Naive thymus-derived CD4-positive, alpha-beta T cell (primary cell): ENCODE results near the gene GLT1D1. TPM values are rescaled to one million over a fixed set of nuclear protein-coding genes. Genes with fewer than 3 reads are reported as not detected.

Source experiments
- ATAC-seq: fragments of 150-1000 bp; cut with Tn5 transposase; 2 replicates; pipeline ENCODE4 v1.10.0; 2021; ENCODE audit warnings: mild to moderate bottlenecking, moderate library complexity
- CTCF ChIA-PET: fragments of 350-600 bp; sonication (Branson Sonifier 250); formaldehyde crosslinking; loops from one replicate; lab custom pipeline; 2021; ENCODE audit warnings: antibody characterized with exemption; lab: Charles Lee
- POLR2A ChIA-PET: fragments of 350-600 bp; sonication (Branson Sonifier 250); formaldehyde crosslinking; loops from one replicate; lab custom pipeline; 2021; ENCODE audit warnings: antibody characterized with exemption, inconsistent platforms; lab: Charles Lee
- DNase-seq, 9 donors: peaks; one replicate each; pipeline versions ENCODE4 v3.0.0 to v3.0.0-alpha.2; 2020 to 2022; ENCODE audit warnings: mixed read lengths in 1 of 9
- H3K27ac ChIP-seq: one replicate; pipeline ENCODE4 v1.7.0; 2013; ENCODE audit warnings: mild to moderate bottlenecking, low read depth, low read length, moderate library complexity
- H3K27me3 ChIP-seq, 2 donors: one replicate each; pipeline ENCODE4 v1.7.0; 2013; ENCODE audit warnings: low read length in 2 of 2, mild to moderate bottlenecking in 2 of 2, moderate library complexity in 2 of 2; ENCODE audit not compliant: control insufficient read depth in 2 of 2, insufficient read depth in 2 of 2
- H3K36me3 ChIP-seq, 3 experiments: 1 replicate in 2 of 3; 2 replicates in 1 of 3; pipeline ENCODE4 v1.7.0; 2013; ENCODE audit warnings: low read length in 3 of 3, mild to moderate bottlenecking in 3 of 3, moderate library complexity in 1 of 3; ENCODE audit not compliant: insufficient read depth in 3 of 3, control insufficient read depth in 2 of 3
- H3K4me1 ChIP-seq, 2 donors: one replicate each; pipeline ENCODE4 v1.7.0; 2013; ENCODE audit warnings: low read length in 2 of 2, mild to moderate bottlenecking in 2 of 2, moderate library complexity in 1 of 2; ENCODE audit not compliant: control insufficient read depth in 2 of 2, insufficient read depth in 2 of 2
- H3K4me3 ChIP-seq: 2 replicates; pipeline ENCODE4 v1.7.0; 2013; ENCODE audit warnings: mild to moderate bottlenecking, low read length
- H3K9me3 ChIP-seq, 3 experiments: 1 replicate in 2 of 3; 2 replicates in 1 of 3; pipeline ENCODE4 v1.7.0; 2013; ENCODE audit warnings: low read length in 3 of 3; ENCODE audit not compliant: control insufficient read depth in 2 of 3
- H3K27ac Mint-ChIP-seq, 9 donors: one replicate each; pipeline ENCODE4 v1.8.0; 2020 to 2022; ENCODE audit warnings: mixed read lengths in 9 of 9, mild to moderate bottlenecking in 8 of 9, moderate library complexity in 5 of 9, inconsistent platforms in 2 of 9
- H3K27me3 Mint-ChIP-seq, 5 donors: one replicate each; pipeline ENCODE4 v1.8.0; 2021 to 2022; ENCODE audit warnings: mixed read lengths in 5 of 5, mild to moderate bottlenecking in 1 of 5
- H3K36me3 Mint-ChIP-seq, 5 donors: one replicate each; pipeline ENCODE4 v1.8.0; 2020 to 2022; ENCODE audit warnings: mixed read lengths in 5 of 5, mild to moderate bottlenecking in 3 of 5, inconsistent platforms in 1 of 5
- H3K4me1 Mint-ChIP-seq, 7 donors: one replicate each; pipeline ENCODE4 v1.8.0; 2020 to 2022; ENCODE audit warnings: mixed read lengths in 7 of 7, mild to moderate bottlenecking in 3 of 7, inconsistent platforms in 1 of 7
- H3K4me3 Mint-ChIP-seq, 10 donors: one replicate each; pipeline ENCODE4 v1.8.0; 2020 to 2022; ENCODE audit warnings: mild to moderate bottlenecking in 10 of 10, mixed read lengths in 10 of 10, moderate library complexity in 6 of 10, inconsistent platforms in 2 of 10
- H3K9me3 Mint-ChIP-seq, 11 donors: one replicate each; pipeline ENCODE4 v1.8.0; 2020 to 2022; ENCODE audit warnings: mixed read lengths in 11 of 11, mild to moderate bottlenecking in 4 of 11, inconsistent platforms in 1 of 11, moderate library complexity in 1 of 11
- intact Hi-C, 2 donors: fragments of 100-400 bp; cut with micrococcal nuclease; formaldehyde crosslinking; loops; one replicate each; pipeline ENCODE4 v1.15.1; 2023
- polyA plus RNA-seq, 2 donors: library from polyadenylated mRNA; unstranded; fragments of 300-500 nt; fragmentation: Illumina TruSeq; gene quantifications; one replicate each; pipeline ENCODE4 v1.2.3, GENCODE V29; 2021
- total RNA-seq, 6 experiments: library from RNA in 5 of 6; stranded (reverse) in 5 of 6; gene quantifications; 1 replicate in 5 of 6; 2 replicates in 1 of 6; pipeline ENCODE4 v1.2.3 and lab custom pipeline; 2021 to 2026

The GLT1D1 gene
- total and polyA plus RNA-seq, 7 experiments from 2014 or later, result 0.11 to 16.9 (median 1.1) TPM; not detected in 3

DNA sequence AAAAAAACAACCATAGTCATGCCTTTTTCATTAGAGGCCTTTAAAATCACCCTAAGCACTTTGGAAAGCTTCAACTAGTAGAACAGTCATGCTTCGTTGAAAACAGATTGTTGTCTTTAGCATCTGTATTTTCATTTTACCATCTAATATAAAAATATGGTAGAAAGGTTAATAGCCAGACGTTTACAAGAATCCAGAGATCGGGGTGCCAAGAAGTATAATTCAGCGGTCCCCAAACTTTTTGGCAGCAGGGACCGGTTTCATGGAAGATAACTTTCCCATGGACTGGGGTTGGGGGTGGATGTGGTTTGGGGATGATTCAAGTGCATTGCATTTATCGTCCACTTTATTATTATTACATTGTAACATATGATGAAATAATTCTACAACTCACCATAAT is 138.4 kb downstream of the GLT1D1 start:
- H3K9me3 Mint-ChIP-seq, result peaks cover 0 to 28% (median 3%) of the 10 kb centered on the region in 11 donors
- no peak overlapping the region for H3K27ac Mint-ChIP-seq

GRCh38 chr12:128992116-128992515 is 138.8 kb downstream of the GLT1D1 start:
- Mint-ChIP-seq H3K9me3 (peaks cover 0 to 28% (median 5%) of the 10 kb centered on the region in 11 donors), H3K27ac (no peak overlapping the region), H3K4me3 (no peak overlapping the region), H3K4me1 (no peaks in the 10 kb centered on the region), H3K36me3 (peaks cover 0 to 7% (median 0%) of the 10 kb centered on the region in 5 donors), H3K27me3 (peaks cover 0 to 18% (median 0%) of the 10 kb centered on the region in 5 donors)
- intact Hi-C loops, result no loop called here
- Histone ChIP-seq H3K9me3 (no peaks in the 10 kb centered on the region), H3K4me1 (no peaks in the 10 kb centered on the region), H3K4me3 (no peak overlapping the region), H3K36me3 (no peaks in the 10 kb centered on the region), H3K27ac (no peak overlapping the region), H3K27me3 (no peaks in the 10 kb centered on the region)
- ChIA-PET CTCF (no interaction called here), POLR2A (no interaction called here)
- ATAC-seq, result no peak
- DNase-seq, result no peak

More for the DNA sequence above, 138.4 kb downstream of the GLT1D1 start:
- Histone ChIP-seq H3K27ac (no peak overlapping the region), H3K27me3 (no peaks in the 10 kb centered on the region), H3K36me3 (no peaks in the 10 kb centered on the region), H3K4me1 (no peaks in the 10 kb centered on the region), H3K9me3 (no peaks in the 10 kb centered on the region), H3K4me3 (no peak overlapping the region)
- DNase-seq (no peak), ATAC-seq (no peak)
- H3K36me3 Mint-ChIP-seq, result peaks cover 0 to 7% (median 0%) of the 10 kb centered on the region in 5 donors
- intact Hi-C loops, result no loop called here
- CTCF ChIA-PET, result no interaction called here
- peaks cover 0 to 15% (median 0%) of the 10 kb centered on the region in 5 donors for H3K27me3 Mint-ChIP-seq
- POLR2A ChIA-PET, result no interaction called here
- no peak overlapping the region for H3K4me3 Mint-ChIP-seq
- no peaks in the 10 kb centered on the region for H3K4me1 Mint-ChIP-seq

DNA sequence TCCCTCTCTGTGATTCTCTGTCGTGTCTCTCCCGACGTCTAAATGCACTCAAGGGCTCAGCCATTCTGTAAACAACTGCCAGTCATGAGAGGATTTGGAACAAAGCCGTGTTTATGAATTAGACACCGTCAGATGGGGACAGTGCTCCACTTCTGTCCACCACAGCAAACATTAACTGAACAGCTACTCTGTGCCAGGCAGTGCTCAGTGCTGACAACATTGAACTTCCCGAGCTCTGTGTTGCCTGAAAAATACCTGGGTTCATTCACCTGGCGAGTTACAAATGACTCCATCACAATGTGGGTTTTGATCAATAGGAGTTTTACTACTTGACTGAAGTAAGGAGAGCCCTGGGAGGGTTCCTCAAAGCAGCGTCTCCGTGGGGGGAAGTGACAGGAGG is 139.3 kb downstream of the GLT1D1 start:
- no peaks in the 10 kb centered on the region for H3K9me3 ChIP-seq
- POLR2A ChIA-PET, result no interaction called here
- no peak overlapping the region for H3K27ac ChIP-seq
- H3K4me3 Mint-ChIP-seq, result no peak overlapping the region
- H3K36me3 Mint-ChIP-seq, result peaks cover 0 to 7% (median 0%) of the 10 kb centered on the region in 5 donors
- H3K27me3 ChIP-seq, result no peaks in the 10 kb centered on the region
- no peaks in the 10 kb centered on the region for H3K36me3 ChIP-seq
- intact Hi-C loops, result no loop called here
- CTCF ChIA-PET, result no interaction called here
- DNase-seq (no peak), ATAC-seq (no peak)
- peaks cover 0 to 28% (median 6%) of the 10 kb centered on the region in 11 donors for H3K9me3 Mint-ChIP-seq
- peaks cover 0 to 18% (median 0%) of the 10 kb centered on the region in 5 donors for H3K27me3 Mint-ChIP-seq
- H3K4me3 ChIP-seq, result no peak overlapping the region
- H3K27ac Mint-ChIP-seq, result no peak overlapping the region
- no peaks in the 10 kb centered on the region for H3K4me1 Mint-ChIP-seq
- no peaks in the 10 kb centered on the region for H3K4me1 ChIP-seq

- Mint-ChIP-seq H3K27ac (no peak overlapping the region), H3K9me3 (peaks cover 0 to 19% (median 8%) of the 10 kb centered on the region in 11 donors), H3K4me3 (no peak overlapping the region), H3K36me3 (peaks cover 0 to 7% (median 0%) of the 10 kb centered on the region in 5 donors), H3K4me1 (no peaks in the 10 kb centered on the region), H3K27me3 (peaks cover 0 to 18% (median 0%) of the 10 kb centered on the region in 5 donors)
- H3K9me3 ChIP-seq, result no peaks in the 10 kb centered on the region
- no peaks in the 10 kb centered on the region for H3K36me3 ChIP-seq
- intact Hi-C loops, result no loop called here
- ChIA-PET CTCF (no interaction called here), POLR2A (no interaction called here)
- H3K4me1 ChIP-seq, result no peaks in the 10 kb centered on the region
- H3K27me3 ChIP-seq, result no peaks in the 10 kb centered on the region
- ATAC-seq (no peak), DNase-seq (no peak)
- H3K27ac ChIP-seq, result no peak overlapping the region
- no peak overlapping the region for H3K4me3 ChIP-seq
Measured at GRCh38 chr12:128994856-128995255, 141.6 kb downstream of the GLT1D1 start.

GRCh38 chr12:128995619-128996018 is 142.3 kb downstream of the GLT1D1 start:
- H3K27ac Mint-ChIP-seq, result no peak overlapping the region
- no peaks in the 10 kb centered on the region for H3K4me1 ChIP-seq
- no peaks in the 10 kb centered on the region for H3K36me3 ChIP-seq
- H3K27me3 Mint-ChIP-seq, result peaks cover 0 to 18% (median 0%) of the 10 kb centered on the region in 5 donors
- no peaks in the 10 kb centered on the region for H3K9me3 ChIP-seq
- no peaks in the 10 kb centered on the region for H3K27me3 ChIP-seq
- H3K4me1 Mint-ChIP-seq, result no peaks in the 10 kb centered on the region
- ATAC-seq (no peak), DNase-seq (no peak)
- POLR2A ChIA-PET, result no interaction called here
- peaks cover 0 to 4% (median 0%) of the 10 kb centered on the region in 5 donors for H3K36me3 Mint-ChIP-seq
- peaks cover 0 to 19% (median 8%) of the 10 kb centered on the region in 11 donors for H3K9me3 Mint-ChIP-seq
- intact Hi-C loops, result no loop called here
- CTCF ChIA-PET, result no interaction called here
- H3K4me3 ChIP-seq, result no peak overlapping the region
- H3K4me3 Mint-ChIP-seq, result no peak overlapping the region
- H3K27ac ChIP-seq, result no peak overlapping the region

DNA sequence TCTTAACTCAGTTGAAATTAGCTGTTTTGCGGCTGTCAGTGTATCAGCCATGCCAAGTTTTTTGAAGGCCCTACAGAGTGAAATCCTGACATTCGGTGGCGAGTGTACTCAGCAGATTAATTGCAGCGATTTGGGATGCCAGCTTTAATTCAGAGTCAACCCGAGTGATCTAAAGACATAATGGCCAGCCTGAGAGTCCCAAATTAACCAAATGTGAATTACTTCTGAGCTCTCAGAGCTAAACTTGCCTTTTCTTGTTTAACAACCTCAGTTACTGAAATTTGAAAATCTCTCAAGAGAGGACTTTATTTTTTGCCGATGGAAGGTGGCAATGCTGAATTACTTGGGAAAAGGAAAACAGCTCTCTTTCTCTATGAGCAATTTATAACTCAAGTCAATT is 148.5 kb downstream of the GLT1D1 start:
- peaks cover 0 to 2% (median 0%) of the 10 kb centered on the region in 7 donors for H3K4me1 Mint-ChIP-seq
- Histone ChIP-seq H3K27ac (no peak overlapping the region), H3K9me3 (no peaks in the 10 kb centered on the region), H3K36me3 (no peaks in the 10 kb centered on the region), H3K27me3 (no peaks in the 10 kb centered on the region), H3K4me1 (no peaks in the 10 kb centered on the region), H3K4me3 (no peak overlapping the region)
- ATAC-seq (no peak), DNase-seq (no peak)
- no peak overlapping the region for H3K4me3 Mint-ChIP-seq
- H3K36me3 Mint-ChIP-seq, result no peaks in the 10 kb centered on the region
- H3K27ac Mint-ChIP-seq, result no peak overlapping the region
- H3K27me3 Mint-ChIP-seq, result peaks cover 0 to 12% (median 3%) of the 10 kb centered on the region in 5 donors
- intact Hi-C loops, result no loop called here
- ChIA-PET CTCF (no interaction called here), POLR2A (no interaction called here)
- H3K9me3 Mint-ChIP-seq, result peaks cover 0 to 21% (median 7%) of the 10 kb centered on the region in 11 donors

DNA sequence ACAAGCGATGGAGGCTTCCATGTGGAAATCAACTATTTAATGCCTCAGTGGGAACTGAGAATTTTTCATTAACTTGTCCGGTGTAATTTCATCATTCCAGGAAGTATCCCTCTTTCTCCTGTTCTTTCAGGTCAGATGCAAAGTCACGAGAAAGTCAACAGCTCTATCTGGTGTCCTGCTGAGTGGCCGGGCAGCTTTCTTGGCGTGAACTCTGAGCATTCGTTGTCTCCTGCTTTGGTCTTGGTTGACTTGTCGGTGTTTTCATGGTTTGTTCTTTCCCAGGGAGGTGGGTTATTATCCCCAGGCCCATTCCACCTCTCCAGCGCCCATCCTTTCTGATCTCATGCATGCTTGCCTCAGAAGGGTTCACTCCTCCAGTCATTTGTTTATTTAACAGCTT is 149.1 kb downstream of the GLT1D1 start:
- Histone ChIP-seq H3K27me3 (no peaks in the 10 kb centered on the region), H3K9me3 (no peaks in the 10 kb centered on the region), H3K4me1 (no peaks in the 10 kb centered on the region), H3K36me3 (no peaks in the 10 kb centered on the region), H3K4me3 (no peak overlapping the region), H3K27ac (no peak overlapping the region)
- no peak for DNase-seq
- intact Hi-C loops, result no loop called here
- no peak overlapping the region for H3K27ac Mint-ChIP-seq
- ChIA-PET POLR2A (no interaction called here), CTCF (no interaction called here)
- no peaks in the 10 kb centered on the region for H3K36me3 Mint-ChIP-seq
- ATAC-seq, result no peak
- H3K9me3 Mint-ChIP-seq, result peaks cover 0 to 17% (median 6%) of the 10 kb centered on the region in 11 donors
- no peak overlapping the region for H3K4me3 Mint-ChIP-seq
- peaks cover 0 to 2% (median 0%) of the 10 kb centered on the region in 7 donors for H3K4me1 Mint-ChIP-seq
- peaks cover 0 to 12% (median 0%) of the 10 kb centered on the region in 5 donors for H3K27me3 Mint-ChIP-seq
